Keratinocyte (primary cell): ENCODE measurements around the gene C15orf39. TPM values are rescaled to one million over a fixed set of nuclear protein-coding genes. Genes with fewer than 3 reads are reported as not detected.
"Not testable (repeated sequence)": the region's sequence is repeated elsewhere in the genome, so short reads cannot be mapped to it uniquely, and the experiment has no call there.

Experiments used
- DNase-seq: peaks from one replicate; pipeline ENCODE4 v3.0.0-alpha.2; 2011; ENCODE audit warnings: low read depth, missing footprints, low spot score
- FAIRE-seq: peaks from 2 replicates; lab custom pipeline; 2011; peaks lifted over from hg19 to GRCh38; lab: Jason Lieb, UNC
- H2AFZ ChIP-seq: 2 replicates; pipeline ENCODE4 v1.6.0; 2012; ENCODE audit warnings: low read length, control low read depth, inconsistent platforms; ENCODE audit not compliant: control insufficient read depth
- H3K27ac ChIP-seq: 2 replicates; pipeline ENCODE4 v1.5.1; 2011; ENCODE audit warnings: low read length; ENCODE audit not compliant: control insufficient read depth, insufficient read depth
- H3K27me3 ChIP-seq: 3 replicates; pipeline ENCODE4 v1.6.0; 2011; ENCODE audit warnings: low read length; ENCODE audit not compliant: control insufficient read depth, insufficient read depth; ENCODE audit errors: extremely low read depth
- H3K36me3 ChIP-seq, 2 experiments: 2 replicates in 1 of 2; 3 replicates in 1 of 2; pipeline ENCODE4 v1.5.1; 2011; ENCODE audit warnings: low read length in 2 of 2, mild to moderate bottlenecking in 1 of 2; ENCODE audit not compliant: control insufficient read depth in 2 of 2, insufficient read depth in 2 of 2; ENCODE audit errors: extremely low read depth in 1 of 2
- H3K4me1 ChIP-seq: 3 replicates; pipeline ENCODE4 v1.5.1; 2011; ENCODE audit warnings: low read length; ENCODE audit not compliant: control insufficient read depth, insufficient read depth; ENCODE audit errors: extremely low read depth
- H3K4me2 ChIP-seq: 3 replicates; pipeline ENCODE4 v1.6.0; 2011; ENCODE audit warnings: low read depth, low read length; ENCODE audit not compliant: control insufficient read depth, insufficient read depth; ENCODE audit errors: extremely low read depth
- H3K4me3 ChIP-seq, 3 experiments: fragments of 200-600 bp in 1 of 3; sonication (generic) in 1 of 3; 2 replicates in 2 of 3; 3 replicates in 1 of 3; pipeline ENCODE4 v1.5.1; 2011 to 2016; ENCODE audit warnings: low read length in 3 of 3, mild to moderate bottlenecking in 3 of 3, control low read depth in 2 of 3, inconsistent platforms in 1 of 3, low read depth in 1 of 3, mixed read lengths in 1 of 3, mixed run types in 1 of 3, moderate library complexity in 1 of 3; ENCODE audit not compliant: control insufficient read depth in 2 of 3, insufficient read depth in 2 of 3; ENCODE audit errors: extremely low read depth in 1 of 3
- H3K79me2 ChIP-seq: 2 replicates; pipeline ENCODE4 v1.6.0; 2012; ENCODE audit warnings: low read length; ENCODE audit not compliant: control insufficient read depth, insufficient read depth
- H3K9ac ChIP-seq: 3 replicates; pipeline ENCODE4 v1.6.0; 2011; ENCODE audit warnings: low read length; ENCODE audit not compliant: control insufficient read depth, insufficient read depth; ENCODE audit errors: extremely low read depth
- H3K9me1 ChIP-seq: 3 replicates; pipeline ENCODE4 v1.6.0; 2011; ENCODE audit warnings: low read length; ENCODE audit not compliant: control insufficient read depth, insufficient read depth; ENCODE audit errors: extremely low read depth
- H3K9me3 ChIP-seq: 2 replicates; pipeline ENCODE4 v1.5.1; 2012; ENCODE audit warnings: low read depth, low read length; ENCODE audit not compliant: control insufficient read depth
- H4K20me1 ChIP-seq: 3 replicates; pipeline ENCODE4 v1.6.0; 2011; ENCODE audit warnings: low read length; ENCODE audit not compliant: control insufficient read depth, insufficient read depth; ENCODE audit errors: extremely low read depth
- dilution Hi-C: fragments of 300-500 bp; cut with MboI; formaldehyde crosslinking; loops from one replicate; pipeline ENCODE4 v1.7.0; 2020; ENCODE audit warnings: low sequenced_read_pairs; ENCODE audit not compliant: extremely low pct_ligation_motif_present
- polyA plus RNA-seq, 5 experiments: library from polyadenylated mRNA; depleted of rRNA in 3 of 5; stranded (reverse) in 3 of 5; stranded (forward) in 1 of 5; unstranded in 1 of 5; fragments of >200 nt; gene quantifications; 1 replicate in 1 of 5; 2 replicates in 3 of 5; 3 replicates in 1 of 5; pipeline versions ENCODE4 v1.2.1 to v1.2.3, GENCODE V29; 2011 to 2012; ENCODE audit warnings: missing spikeins in 2 of 5, low read depth in 1 of 5, low replicate concordance in 1 of 5
- small RNA-seq, 3 experiments: library from RNA; depleted of rRNA; stranded (forward); fragments of <200 nt; gene quantifications; one replicate each; pipeline ENCODE3, GENCODE V24; 2012; ENCODE audit warnings: low read depth in 3 of 3, low replicate concordance in 1 of 3; ENCODE audit not compliant: insufficient read length in 3 of 3

Gene C15orf39
- polyA plus RNA-seq, 1 donor (not counting 4 experiments of a cell fraction or from before 2014, with no cell fraction given) = 1.8 TPM

- H2AFZ ChIP-seq, H3K27me3 ChIP-seq, H3K9me3 ChIP-seq, DNase-seq, H3K36me3 ChIP-seq, H4K20me1 ChIP-seq, H3K4me1 ChIP-seq, FAIRE-seq, H3K79me2 ChIP-seq, dilution Hi-C loops, H3K4me3 ChIP-seq, H3K9me1 ChIP-seq, H3K9ac ChIP-seq, H3K27ac ChIP-seq, H3K4me2 ChIP-seq: not testable (repeated sequence)
Observed at GRCh38 chr15:75258620-75259343, 57.1 kb downstream of the C15orf39 start.

- H3K9me1 ChIP-seq, H3K9me3 ChIP-seq, H3K27me3 ChIP-seq, DNase-seq, H3K4me2 ChIP-seq, H3K36me3 ChIP-seq, H3K27ac ChIP-seq, dilution Hi-C loops, H4K20me1 ChIP-seq, H2AFZ ChIP-seq, H3K4me1 ChIP-seq, H3K9ac ChIP-seq, H3K79me2 ChIP-seq, FAIRE-seq, H3K4me3 ChIP-seq: not testable (repeated sequence)
Observed at GRCh38 chr15:75259873-75260272, 58.2 kb downstream of the C15orf39 start.

Small RNAs within 50 kb of the gene (small RNA-seq; reads per million reads assigned to genes)
- gene AC068338.1 = 0 reads per million in 3 experiments

Other genes with a start within 250 kb of the C15orf39 start
- gene RPP25, start 245.1 kb upstream of the C15orf39 start, polyA plus RNA-seq = 0.60 to 1.0 TPM (median 0.62 TPM) in 3 replicates
- gene SCAMP5, start 206.3 kb upstream of the C15orf39 start, polyA plus RNA-seq = 1.9 to 3.0 TPM (median 2.9 TPM) in 3 replicates
- gene PPCDC, start 178.3 kb upstream of the C15orf39 start, polyA plus RNA-seq = 11.9 to 14.3 TPM (median 13.7 TPM) in 3 replicates
- gene GOLGA6C, start 56.5 kb downstream of the C15orf39 start, polyA plus RNA-seq = not detected in 3 replicates
- 0.03 TPM in 1 of 3 replicates, not detected in the others for gene GOLGA6D, start 81.0 kb downstream of the C15orf39 start, polyA plus RNA-seq
- 48.2 to 87.2 TPM (median 53.0 TPM) in 3 replicates for gene COMMD4, start 134.2 kb downstream of the C15orf39 start, polyA plus RNA-seq
- gene NEIL1, start 145.2 kb downstream of the C15orf39 start, polyA plus RNA-seq = 3.6 to 10.4 TPM (median 5.5 TPM) in 3 replicates
- gene MAN2C1, start 166.7 kb downstream of the C15orf39 start, polyA plus RNA-seq = 35.4 to 63.0 TPM (median 42.3 TPM) in 3 replicates
- 12.4 to 26.1 TPM (median 19.4 TPM) in 3 replicates for gene SIN3A, start 249.8 kb downstream of the C15orf39 start, polyA plus RNA-seq